HG02763 (cell line): ENCODE results near the gene PNPT1.
"Not testable (repeated sequence)": the region's sequence is repeated elsewhere in the genome, so short reads cannot be mapped to it uniquely, and the experiment has no call there.

ENCODE experiments used
- ATAC-seq: cut with Tn5 transposase; IDR thresholded peaks from one replicate; pipeline ENCODE4 v1.9.1; 2021; ENCODE audit warnings: mild to moderate bottlenecking, moderate library complexity; ENCODE audit not compliant: unreplicated experiment

Gene PNPT1

DNA sequence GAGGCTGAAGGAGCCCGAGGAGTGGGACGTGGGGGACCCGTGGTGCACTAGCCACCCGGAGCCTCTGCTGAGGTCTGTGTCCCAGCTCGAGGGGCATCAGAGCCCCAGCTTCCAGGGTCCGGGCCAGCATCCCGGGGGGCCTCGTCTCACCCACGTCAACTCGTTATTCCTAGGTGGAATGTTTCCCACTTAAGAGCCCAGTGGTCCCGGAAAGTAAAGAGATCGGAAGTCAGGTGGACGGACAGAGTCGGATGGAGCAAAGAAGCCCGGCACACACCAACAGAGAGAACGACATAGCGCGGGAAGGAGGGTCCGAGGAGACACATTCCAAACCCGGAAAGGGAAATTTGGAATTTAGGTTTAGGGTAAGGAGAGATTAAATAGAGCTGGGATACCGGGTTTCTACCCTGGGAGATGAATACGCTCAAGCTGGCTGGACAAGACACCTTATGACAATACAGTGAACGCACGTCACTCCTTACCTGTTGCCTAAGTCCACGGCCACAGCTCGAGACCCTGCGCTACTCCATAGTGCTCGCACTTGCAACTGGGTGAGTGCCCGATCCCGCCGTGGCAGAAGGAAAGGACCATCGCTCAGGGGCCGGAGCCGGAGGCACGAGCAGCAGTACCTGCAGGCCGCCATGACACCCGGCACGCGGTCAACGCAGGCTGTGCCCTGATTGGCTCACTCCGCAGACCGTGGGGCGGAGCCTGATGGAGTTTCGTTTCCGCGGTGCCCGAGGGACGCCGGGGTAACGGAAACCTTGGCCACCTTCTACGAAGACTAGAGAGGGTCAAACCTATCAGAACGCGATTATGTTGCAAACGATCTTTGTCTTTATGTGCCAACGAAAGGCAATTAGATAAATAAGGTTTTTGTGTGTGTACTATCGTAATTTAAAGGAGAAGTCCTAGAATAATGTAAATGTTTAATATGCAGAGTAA lies at the start of gene PNPT1:
PNPT1 (minus strand) TSS at position 664 of the 945 bp plus-strand sequence; CDS start at position 643, 21 bp downstream.
- peak; percentile 100 for ATAC-seq

GRCh38 chr2:55742996-55743395 lies 49.4 kb upstream of the PNPT1 start:
- no peak for ATAC-seq

DNA sequence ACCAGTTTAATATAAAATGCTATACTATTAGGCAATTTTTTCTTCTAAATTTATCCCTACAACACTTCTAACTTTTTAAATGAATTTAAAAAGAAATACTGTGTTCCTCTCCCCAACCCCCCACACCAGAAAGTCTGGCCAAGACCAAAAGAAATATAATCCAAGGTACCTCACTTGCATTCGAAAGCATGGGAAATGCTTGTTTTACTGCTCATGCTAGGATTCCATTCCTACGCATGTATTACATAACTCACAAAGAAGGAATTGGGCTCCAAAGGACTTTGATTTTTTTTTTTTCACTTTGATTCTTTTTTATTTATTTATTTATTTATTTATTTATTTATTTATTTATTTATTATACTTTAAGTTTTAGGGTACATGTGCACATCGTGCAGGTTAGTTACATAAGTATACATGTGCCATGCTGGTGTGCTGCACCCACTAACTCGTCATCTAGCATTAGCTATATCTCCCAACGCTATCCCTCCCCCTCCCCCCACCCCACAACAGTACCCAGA lies 42.4 kb upstream of the PNPT1 start:
- not testable (repeated sequence) for ATAC-seq

GRCh38 chr2:55734726-55735125 lies 41.1 kb upstream of the PNPT1 start:
- ATAC-seq = no peak

GRCh38 chr2:55733335-55733734 lies 39.7 kb upstream of the PNPT1 start:
- no peak for ATAC-seq

DNA sequence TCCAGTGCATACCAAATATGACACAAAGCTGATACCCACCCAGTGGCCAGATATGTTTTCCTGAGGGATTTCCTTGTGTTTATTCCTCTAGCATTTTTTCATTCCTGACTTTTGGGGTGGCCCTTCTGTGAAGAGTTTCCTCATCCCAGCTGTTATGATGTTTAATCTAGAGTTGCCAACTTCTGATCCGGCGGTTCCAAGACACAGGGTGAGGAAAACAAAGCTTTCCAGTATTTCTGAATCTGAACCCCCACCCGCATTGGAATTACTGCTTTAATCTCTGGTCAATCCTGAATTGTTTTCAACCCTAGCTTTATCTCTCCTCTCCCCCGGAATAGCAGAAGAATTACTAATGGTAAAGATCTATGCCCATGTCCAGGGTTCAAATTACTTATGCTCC lies 39.2 kb upstream of the PNPT1 start:
- ATAC-seq = no peak

- no peak for ATAC-seq
Measured at GRCh38 chr2:55729136-55729685, 35.6 kb upstream of the PNPT1 start.

GRCh38 chr2:55721596-55722215 lies 28.1 kb upstream of the PNPT1 start:
- no peak for ATAC-seq

GRCh38 chr2:55720417-55720816 lies 26.8 kb upstream of the PNPT1 start:
- no peak for ATAC-seq

GRCh38 chr2:55719852-55720251 lies 26.2 kb upstream of the PNPT1 start:
- no peak for ATAC-seq

GRCh38 chr2:55718165-55719008 lies 24.7 kb upstream of the PNPT1 start:
- peak; percentile 56 for ATAC-seq

DNA sequence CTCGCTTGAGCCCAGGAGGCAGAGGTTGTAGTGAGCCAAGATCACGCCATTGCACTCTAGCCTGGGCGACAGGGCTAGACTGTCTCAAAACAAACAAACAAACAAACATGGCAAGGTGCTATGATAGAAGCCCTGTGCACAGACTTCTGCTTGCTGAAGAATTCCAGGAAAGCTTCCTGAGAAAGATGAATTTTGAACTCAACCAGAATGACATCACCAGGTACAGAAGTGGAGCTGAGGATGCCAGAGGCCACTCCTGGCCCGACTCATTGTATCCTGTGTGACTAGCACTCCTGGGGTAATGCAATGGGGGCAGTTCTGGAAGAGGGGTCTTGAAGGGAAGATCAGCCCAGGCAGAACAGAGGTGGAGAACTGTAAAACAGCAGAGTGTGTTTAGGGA lies 22.0 kb upstream of the PNPT1 start:
- ATAC-seq = no peak

GRCh38 chr2:55715178-55715577 lies 21.5 kb upstream of the PNPT1 start:
- not testable (repeated sequence) for ATAC-seq

GRCh38 chr2:55712477-55713060 lies 18.9 kb upstream of the PNPT1 start:
- ATAC-seq = no peak

DNA sequence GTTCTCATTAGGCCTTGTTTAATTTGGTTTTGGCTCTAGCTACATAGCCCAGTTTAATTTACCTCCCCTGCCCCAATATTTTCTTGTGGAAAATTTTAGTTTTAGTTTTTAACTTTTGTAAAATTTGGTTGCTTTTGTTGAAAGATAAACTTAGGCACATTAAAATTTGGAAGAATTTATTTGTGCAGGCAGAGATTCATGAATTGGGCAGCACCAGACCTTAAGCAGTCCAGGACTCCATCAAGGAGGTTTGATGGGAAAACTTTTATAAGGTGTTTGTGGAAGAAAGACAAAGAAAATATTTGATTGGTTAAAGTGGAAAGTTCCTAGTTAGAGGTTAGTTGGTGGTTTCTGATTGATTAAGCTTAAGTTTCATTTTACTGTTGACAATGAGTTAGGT lies 16.4 kb upstream of the PNPT1 start:
- ATAC-seq = no peak

DNA sequence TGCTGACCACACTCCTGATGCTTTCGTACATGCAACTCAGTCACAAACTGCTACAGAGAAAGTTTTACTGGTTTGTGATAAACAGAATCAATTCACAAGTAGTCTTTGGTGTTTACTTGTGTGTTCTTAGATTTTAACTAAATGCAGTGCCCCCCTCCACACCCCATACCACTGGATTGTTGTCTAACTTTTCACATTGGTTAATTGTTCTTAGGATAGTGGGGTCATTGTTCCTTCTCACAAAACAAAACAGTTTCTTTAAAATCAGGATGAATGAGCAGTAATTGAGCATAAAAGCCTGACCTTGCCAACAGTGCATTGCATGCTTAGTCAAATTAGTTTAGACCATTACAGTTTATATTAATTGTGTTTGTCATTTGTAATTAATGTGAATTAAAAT lies 14.1 kb upstream of the PNPT1 start:
- ATAC-seq = no peak

DNA sequence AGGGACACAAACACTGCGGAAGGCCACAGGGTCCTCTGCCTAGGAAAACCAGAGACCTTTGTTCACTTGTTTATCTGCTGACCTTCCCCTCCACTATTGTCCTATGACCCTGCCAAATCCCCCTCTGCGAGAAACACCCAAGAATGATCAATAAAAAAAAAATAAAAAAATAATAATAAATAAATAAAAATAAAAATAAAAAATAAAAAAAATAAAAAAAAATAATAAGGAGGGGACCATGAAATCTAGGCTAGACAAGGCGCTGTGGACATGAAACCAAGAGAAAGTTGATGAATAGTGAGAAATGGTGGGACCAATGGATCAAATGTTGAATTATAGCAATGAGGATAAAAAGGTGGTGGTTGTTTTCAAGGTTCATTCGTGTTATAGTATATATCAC lies 12.6 kb upstream of the PNPT1 start:
- ATAC-seq = not testable (repeated sequence)

- ATAC-seq = no peak
Measured at GRCh38 chr2:55705027-55705653, 11.5 kb upstream of the PNPT1 start.

DNA sequence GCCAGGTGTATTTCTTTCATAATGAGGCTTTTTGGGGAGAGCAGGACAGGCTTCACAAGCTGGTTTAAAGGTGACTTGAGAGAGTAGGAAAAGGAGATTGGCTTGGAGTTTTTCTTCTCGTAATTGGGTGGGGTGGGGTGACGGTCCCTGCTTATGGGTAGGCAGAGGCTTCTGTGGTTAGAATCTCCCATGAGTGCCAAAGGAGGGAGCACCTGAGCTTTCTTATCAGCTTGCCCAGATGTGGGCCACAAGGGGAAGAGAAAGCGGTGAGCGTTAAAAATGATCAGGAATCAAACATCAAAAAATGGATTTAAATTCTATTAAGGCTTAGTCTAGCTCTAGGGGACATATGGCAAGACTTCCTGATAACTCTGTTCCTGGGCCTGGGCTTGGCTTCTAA lies 9.7 kb upstream of the PNPT1 start:
- ATAC-seq = no peak

- ATAC-seq = not testable (repeated sequence)
Measured at GRCh38 chr2:55692740-55693139, 904 bp downstream of the PNPT1 start.
